MV-4-11 (cell line): ENCODE measurements around the gene SPTB.

ENCODE experiments used
- DNase-seq: peaks from one replicate; lab custom pipeline; 2025; lab: John Stamatoyannopoulos, UW

Gene SPTB

GRCh38 chr14:64765740-64766302 lies 113.9 kb downstream of the SPTB start:
- DNase-seq, result no peak

- peak; percentile 78 for DNase-seq
Measured at GRCh38 chr14:64764641-64765520, 114.8 kb downstream of the SPTB start.

- DNase-seq, result peak; percentile 44
Measured at GRCh38 chr14:64763801-64764621, 115.7 kb downstream of the SPTB start.

GRCh38 chr14:64763085-64763782 lies 116.5 kb downstream of the SPTB start:
- no peak for DNase-seq

- peak; percentile 36 for DNase-seq
Measured at GRCh38 chr14:64762044-64763034, 117.4 kb downstream of the SPTB start.

GRCh38 chr14:64761441-64762043 lies 118.2 kb downstream of the SPTB start:
- no peak for DNase-seq

GRCh38 chr14:64760916-64761315 lies 118.8 kb downstream of the SPTB start:
- no peak for DNase-seq

GRCh38 chr14:64760146-64760755 lies 119.5 kb downstream of the SPTB start:
- peak; percentile 7 for DNase-seq

- DNase-seq, result no peak
Measured at GRCh38 chr14:64759555-64759938, 120.2 kb downstream of the SPTB start.

- no peak for DNase-seq
Measured at GRCh38 chr14:64758691-64759554, 120.8 kb downstream of the SPTB start.

GRCh38 chr14:64758025-64758521 lies 121.6 kb downstream of the SPTB start:
- no peak for DNase-seq

- DNase-seq, result no peak
Measured at GRCh38 chr14:64757601-64758000, 122.1 kb downstream of the SPTB start.

- DNase-seq, result no peak
Measured at GRCh38 chr14:64756712-64757111, 123.0 kb downstream of the SPTB start.

- no peak for DNase-seq
Measured at GRCh38 chr14:64755781-64756221, 123.9 kb downstream of the SPTB start.

GRCh38 chr14:64754685-64755084 lies 125.0 kb downstream of the SPTB start:
- DNase-seq, result no peak

- DNase-seq, result no peak
Measured at GRCh38 chr14:64753999-64754398, 125.7 kb downstream of the SPTB start.

GRCh38 chr14:64753374-64753773 lies 126.3 kb downstream of the SPTB start:
- DNase-seq, result no peak

- DNase-seq, result no peak
Measured at GRCh38 chr14:64752909-64753308, 126.8 kb downstream of the SPTB start.
